Measurements from ENCODE around the gene LIN7C. TPM values are rescaled to one million over a fixed set of nuclear protein-coding genes. Genes with fewer than 3 reads are reported as not detected.

The LIN7C gene, protein sequence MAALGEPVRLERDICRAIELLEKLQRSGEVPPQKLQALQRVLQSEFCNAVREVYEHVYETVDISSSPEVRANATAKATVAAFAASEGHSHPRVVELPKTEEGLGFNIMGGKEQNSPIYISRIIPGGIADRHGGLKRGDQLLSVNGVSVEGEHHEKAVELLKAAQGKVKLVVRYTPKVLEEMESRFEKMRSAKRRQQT
- 17.0 TPM for total RNA-seq (2013)
- 10 to 100 TPM in 2 of 3 donors, 1 to 10 TPM in 1; 7.3 to 24.0 (median 18.9) TPM for polyA plus RNA-seq
- 6.0 and 10.0 TPM in 2 replicates for polyA minus RNA-seq
- 45.1 to 97.9 (median 69.7) reads per million in 11 experiments for total RNA-seq

DNA sequence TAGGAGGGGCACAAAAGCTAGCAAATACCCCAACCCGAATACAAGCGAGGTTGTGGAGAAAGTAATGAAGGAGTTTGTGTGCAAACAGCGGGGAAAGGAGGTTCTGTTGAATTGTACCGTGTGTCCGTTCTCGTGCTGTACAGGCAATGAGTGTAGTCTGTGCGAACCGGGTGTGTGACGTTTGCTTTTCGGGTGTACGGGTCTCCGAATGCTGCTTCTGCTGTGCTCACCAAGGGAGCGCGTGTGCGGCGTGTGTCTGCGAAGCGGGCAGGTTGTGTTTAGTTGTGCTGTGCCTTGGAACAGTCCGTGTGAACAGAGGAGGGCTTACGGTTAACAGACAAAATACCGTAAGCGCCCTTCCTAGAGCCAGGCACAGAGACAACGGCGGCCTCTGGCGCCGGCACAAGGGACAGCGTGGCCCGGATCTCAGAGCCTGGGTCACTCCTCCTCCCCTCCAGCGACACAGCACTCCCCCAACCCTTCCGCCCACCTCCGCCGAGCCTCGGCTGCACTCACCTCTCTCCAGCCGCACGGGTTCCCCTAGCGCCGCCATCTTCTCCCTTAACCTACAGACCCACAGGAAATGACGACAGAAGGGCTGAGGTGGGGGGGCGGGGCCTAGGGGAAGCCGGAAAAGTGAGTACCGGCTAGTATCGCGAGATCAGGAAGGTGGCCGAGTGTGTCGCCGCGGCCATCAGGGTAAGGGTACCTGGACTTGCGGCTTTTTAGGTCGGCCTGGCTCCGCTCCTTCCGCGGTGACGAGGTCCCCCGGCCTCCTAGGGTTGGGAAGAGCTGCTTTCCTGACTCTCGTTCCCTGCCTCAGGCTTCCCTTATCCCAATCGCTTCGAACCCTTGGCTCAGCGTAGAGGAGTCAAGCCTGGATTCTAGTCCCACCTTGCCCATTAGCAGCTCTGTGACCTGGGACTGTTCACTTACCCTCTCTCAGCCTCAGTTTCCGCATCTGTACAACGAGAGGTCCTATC, at the start of gene LIN7C:
LIN7C (minus strand) TSS at position 570 of the 983 bp plus-strand sequence; CDS start at position 553, 17 bp downstream.
- Histone ChIP-seq H3K4me2 (replicated peaks; ENCODE audit: extremely low read depth, low read length, poor library complexity, severe bottlenecking) (peak within 1 kb of the TSS; percentile 95), H2AFZ (ENCODE audit: insufficient read depth, low read depth, low read length, poor library complexity, severe bottlenecking) (peak within 1 kb of the TSS; percentile 99), H4K20me1 (ENCODE audit: insufficient read depth, low read length) (no peaks in the 10 kb centered on the region), H3K9ac (ENCODE audit: insufficient read depth, low read length, poor library complexity, severe bottlenecking) (peak within 1 kb of the TSS; percentile 91), H3K36me3 (replicated peaks in 1 of 2; ENCODE audit: control insufficient read depth in 1 of 2, insufficient read depth in 2 of 2, low read length in 2 of 2) (peaks cover 5 to 7% of the 10 kb centered on the region in 2 donors), H3K4me3 (replicated peaks in 1 of 3; ENCODE audit: low read depth in 2 of 3, low read length in 3 of 3) (peak within 1 kb of the TSS; percentile 95 to 98 (median 96)), H3K27ac (ENCODE audit: low read depth in 1 of 2, low read length in 2 of 2) (peak within 1 kb of the TSS; percentile 90 to 96), H3K4me1 (ENCODE audit: control insufficient read depth in 1 of 2, insufficient read depth in 2 of 2, low read length in 2 of 2) (peaks cover 19 to 21% of the 10 kb centered on the region in 2 donors), H3K79me2 (ENCODE audit: insufficient read depth, low read length) (peaks cover 49% of the 10 kb centered on the region), H3K9me3 (replicated peaks in 1 of 2; ENCODE audit: control insufficient read depth in 1 of 2, insufficient read depth in 1 of 2, low read length in 2 of 2) (no peaks in the 10 kb centered on the region), H3K27me3 (ENCODE audit: control insufficient read depth in 2 of 2, insufficient read depth in 2 of 2, low read length in 2 of 2) (no peaks in the 10 kb centered on the region)
- DNase-seq = peak; percentile 92 to 96 (median 95)
- WGBS (ENCODE audit: insufficient coverage) = under 1% methylated on average over 50 of the region's 60 CpGs
- H3K36me3 Mint-ChIP-seq = peaks cover 8 to 13% of the 10 kb centered on the region in 2 donors
- intact Hi-C loops (cut with micrococcal nuclease) = loop anchor here (5.0 to 10.0 kb wide), 2 partner anchors 34 to 598 kb away; partner anchors contain the start of genes KIF18A (in 2 of the 2), METTL15 (in 2 of the 2) and LGR4 (in 1 of the 2)
- peaks cover 0 to 6% (median 0%) of the 10 kb centered on the region in 7 donors for H3K9me3 Mint-ChIP-seq
- H3K4me1 Mint-ChIP-seq = peaks cover 28% of the 10 kb centered on the region
- peaks cover 0 to 1% (median 0%) of the 10 kb centered on the region in 3 donors for H3K27me3 Mint-ChIP-seq (ENCODE audit: low read depth in 3 of 3)
- peak within 1 kb of the TSS; percentile 97 to 99 (median 99) for H3K27ac Mint-ChIP-seq
- H3K4me3 Mint-ChIP-seq = peak within 1 kb of the TSS; percentile 99 to 100
- TF ChIP-seq CTCF (IDR thresholded peaks at IDR 0.05) = no peak

GRCh38 chr11:27555264-27555663, 48.7 kb upstream of the LIN7C start:
- Histone ChIP-seq H3K27me3 (ENCODE audit: control insufficient read depth in 2 of 2, insufficient read depth in 2 of 2, low read length in 2 of 2) (no peaks in the 10 kb centered on the region), H3K4me2 (replicated peaks; ENCODE audit: extremely low read depth, low read length, poor library complexity, severe bottlenecking) (no peak overlapping the region), H4K20me1 (ENCODE audit: insufficient read depth, low read length) (no peaks in the 10 kb centered on the region), H3K4me3 (replicated peaks in 1 of 3; ENCODE audit: low read depth in 2 of 3, low read length in 3 of 3) (no peak overlapping the region), H3K79me2 (ENCODE audit: insufficient read depth, low read length) (no peaks in the 10 kb centered on the region), H2AFZ (ENCODE audit: insufficient read depth, low read depth, low read length, poor library complexity, severe bottlenecking) (no peak overlapping the region), H3K9ac (ENCODE audit: insufficient read depth, low read length, poor library complexity, severe bottlenecking) (no peak overlapping the region), H3K4me1 (ENCODE audit: control insufficient read depth in 1 of 2, insufficient read depth in 2 of 2, low read length in 2 of 2) (no peaks in the 10 kb centered on the region), H3K36me3 (replicated peaks in 1 of 2; ENCODE audit: control insufficient read depth in 1 of 2, insufficient read depth in 2 of 2, low read length in 2 of 2) (no peaks in the 10 kb centered on the region), H3K27ac (ENCODE audit: low read depth in 1 of 2, low read length in 2 of 2) (no peak overlapping the region), H3K9me3 (replicated peaks in 1 of 2; ENCODE audit: control insufficient read depth in 1 of 2, insufficient read depth in 1 of 2, low read length in 2 of 2) (peaks cover 0 to 2% of the 10 kb centered on the region in 2 donors)
- TF ChIP-seq CTCF (IDR thresholded peaks at IDR 0.05) = no peak
- H3K36me3 Mint-ChIP-seq = no peaks in the 10 kb centered on the region
- no peaks in the 10 kb centered on the region for H3K4me1 Mint-ChIP-seq
- peaks cover 0 to 1% (median 0%) of the 10 kb centered on the region in 3 donors for H3K27me3 Mint-ChIP-seq (ENCODE audit: low read depth in 3 of 3)
- peaks cover 0 to 8% (median 0%) of the 10 kb centered on the region in 7 donors for H3K9me3 Mint-ChIP-seq
- intact Hi-C loops (cut with micrococcal nuclease) = no loop called here
- no peak overlapping the region for H3K27ac Mint-ChIP-seq
- no peak for DNase-seq
- no peak overlapping the region for H3K4me3 Mint-ChIP-seq
- WGBS (ENCODE audit: insufficient coverage) = 86% methylated on average over 1 of the region's 1 CpG
